Esophagus squamous epithelium (tissue), 4 donors: ENCODE data around the gene ALDH18A1.

ENCODE experiments used
- CTCF ChIP-seq, 6 experiments: fragments of 450-650 bp in 4 of 6; fragments of 200-600 bp in 2 of 6; sonication (generic) in 2 of 6; IDR thresholded peaks; one replicate each; pipeline ENCODE4 v1.5.1; 2016 to 2019; ENCODE audit warnings: antibody characterized with exemption in 6 of 6, mild to moderate bottlenecking in 4 of 6, moderate library complexity in 4 of 6
- POLR2A ChIP-seq, 4 donors: fragments of 450-650 bp; IDR thresholded peaks; one replicate each; pipeline ENCODE4 v1.6.1; 2017; ENCODE audit warnings: antibody characterized with exemption in 4 of 4, mild to moderate bottlenecking in 4 of 4, moderate library complexity in 3 of 4

GRCh38 chr10:95602382-95602781 is 54.1 kb downstream of the ALDH18A1 start:
- no peak for TF ChIP-seq CTCF (IDR thresholded peaks at IDR 0.05)
- TF ChIP-seq POLR2A (IDR thresholded peaks at IDR 0.05): no peak
